ENCODE results near the gene NMNAT2. TPM values are rescaled to one million over a fixed set of nuclear protein-coding genes. Genes with fewer than 3 reads are reported as not detected.
A peak's percentile ranks its signal among the peaks of the same experiment; 100 is the strongest.

Gene NMNAT2
- total and polyA plus RNA-seq, 2 experiments from 2014 or later: 2.4 to 4.2 TPM

- H3K27me3 ChIP-seq (replicated peaks; ENCODE audit: insufficient read depth): peaks cover 76% of the 10 kb centered on the region
- no peaks in the 10 kb centered on the region for H3K79me2 ChIP-seq (ENCODE audit: insufficient read depth)
- no peaks in the 10 kb centered on the region for H3K36me3 ChIP-seq (ENCODE audit: low read depth)
- TF ChIP-seq EZH2phosphoT487 (IDR thresholded peaks at IDR 0.05; ENCODE audit: insufficient read depth, low read depth) (no peak), EZH2 (IDR thresholded peaks at IDR 0.05; ENCODE audit: insufficient read depth, poor library complexity, severe bottlenecking) (no peak)
- no peaks in the 10 kb centered on the region for H3K9me2 ChIP-seq (ENCODE audit: insufficient read depth)
- no peak overlapping the region for H3K4me3 ChIP-seq
- H2AFZ ChIP-seq: no peak overlapping the region
- DNase-seq: no peak
- peak overlapping the region; percentile 74 for H3K4me2 ChIP-seq (ENCODE audit: unreplicated experiment)
- H3K9me3 ChIP-seq (ENCODE audit: low read depth): no peaks in the 10 kb centered on the region
- H3K9ac ChIP-seq: no peak overlapping the region
- H4K20me1 ChIP-seq (ENCODE audit: insufficient read depth): no peaks in the 10 kb centered on the region
- no peaks in the 10 kb centered on the region for H3K4me1 ChIP-seq (ENCODE audit: insufficient read depth)
- WGBS, 2 experiments (ENCODE audit: low coverage in 1 of 2, low lambda C conversion rate in 2 of 2, missing lambda C conversion rate in 2 of 2): 57 to 63% methylated on average over 6 of the region's 6 CpGs
- no peak overlapping the region for H3K27ac ChIP-seq
- in situ Hi-C loops (cut with MboI): no loop called here
- no peaks in the 10 kb centered on the region for H3F3A ChIP-seq (ENCODE audit: insufficient read depth)
Observed at GRCh38 chr1:183418696-183419095, 516 bp upstream of the NMNAT2 start.

DNA sequence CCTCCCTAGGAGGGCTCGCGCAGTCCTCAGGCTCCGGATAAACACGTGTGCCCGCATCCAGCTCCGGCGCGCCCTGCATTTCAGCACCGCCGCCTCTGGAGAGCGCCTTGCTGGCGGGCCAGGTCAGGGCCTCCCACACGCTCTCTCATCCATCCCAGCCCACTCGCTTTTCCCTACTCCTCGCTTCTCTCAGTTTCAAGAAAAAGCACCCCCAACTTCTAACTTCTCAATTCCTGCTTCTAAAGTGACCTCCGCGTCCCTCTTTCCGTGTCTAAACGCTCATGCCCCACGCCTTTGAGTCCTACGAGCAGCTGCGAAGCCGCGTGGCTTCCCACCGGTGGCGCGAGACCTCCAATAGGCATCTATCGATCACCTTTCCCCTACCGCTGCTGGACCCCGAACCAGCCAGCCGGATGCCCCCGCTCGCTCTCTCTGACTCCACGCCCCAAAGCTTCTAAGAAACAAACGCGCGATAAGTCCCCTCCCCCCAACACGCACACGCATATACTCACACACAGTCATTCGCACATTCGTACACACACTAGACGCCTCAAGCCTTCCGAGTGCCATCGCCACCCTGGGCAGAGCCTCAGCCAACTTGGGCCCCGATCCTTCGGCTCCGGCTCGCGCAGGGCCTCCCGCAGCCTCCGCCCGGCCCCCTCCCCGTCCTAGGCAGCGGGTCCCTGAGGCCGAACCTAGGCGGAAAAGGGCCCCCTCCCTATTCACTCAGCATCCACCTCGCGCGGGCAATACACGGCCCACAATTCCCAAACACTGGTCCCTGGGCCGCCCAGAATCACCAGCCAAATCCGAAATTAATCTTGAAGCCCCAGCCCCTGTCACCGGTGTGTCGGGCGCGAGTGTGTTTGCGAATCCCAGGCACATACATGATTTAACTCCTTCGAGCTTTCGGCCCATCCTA lies 1.1 kb downstream of the NMNAT2 start:
- H3K9me3 ChIP-seq (ENCODE audit: low read depth): no peaks in the 10 kb centered on the region
- no peaks in the 10 kb centered on the region for H3K79me2 ChIP-seq (ENCODE audit: insufficient read depth)
- H3K9me2 ChIP-seq (ENCODE audit: insufficient read depth): no peaks in the 10 kb centered on the region
- H3K9ac ChIP-seq: no peak overlapping the region
- no peak overlapping the region for H3K27ac ChIP-seq
- no peaks in the 10 kb centered on the region for H3F3A ChIP-seq (ENCODE audit: insufficient read depth)
- 4% methylated on average over 66 to 68 of the region's 69 CpGs for WGBS, 2 experiments (ENCODE audit: low coverage in 1 of 2, low lambda C conversion rate in 2 of 2, missing lambda C conversion rate in 2 of 2)
- no peak overlapping the region for H2AFZ ChIP-seq
- TF ChIP-seq EZH2phosphoT487 (IDR thresholded peaks at IDR 0.05; ENCODE audit: insufficient read depth, low read depth) (no peak), EZH2 (IDR thresholded peaks at IDR 0.05; ENCODE audit: insufficient read depth, poor library complexity, severe bottlenecking) (peak; percentile 37)
- H3K4me3 ChIP-seq: peak overlapping the region; percentile 40
- H3K27me3 ChIP-seq (replicated peaks; ENCODE audit: insufficient read depth): peaks cover 69% of the 10 kb centered on the region
- H3K4me1 ChIP-seq (ENCODE audit: insufficient read depth): no peaks in the 10 kb centered on the region
- in situ Hi-C loops (cut with MboI): no loop called here
- H3K36me3 ChIP-seq (ENCODE audit: low read depth): no peaks in the 10 kb centered on the region
- peak; percentile 74 for DNase-seq
- no peaks in the 10 kb centered on the region for H4K20me1 ChIP-seq (ENCODE audit: insufficient read depth)
- peak overlapping the region; percentile 37 for H3K4me2 ChIP-seq (ENCODE audit: unreplicated experiment)

DNA sequence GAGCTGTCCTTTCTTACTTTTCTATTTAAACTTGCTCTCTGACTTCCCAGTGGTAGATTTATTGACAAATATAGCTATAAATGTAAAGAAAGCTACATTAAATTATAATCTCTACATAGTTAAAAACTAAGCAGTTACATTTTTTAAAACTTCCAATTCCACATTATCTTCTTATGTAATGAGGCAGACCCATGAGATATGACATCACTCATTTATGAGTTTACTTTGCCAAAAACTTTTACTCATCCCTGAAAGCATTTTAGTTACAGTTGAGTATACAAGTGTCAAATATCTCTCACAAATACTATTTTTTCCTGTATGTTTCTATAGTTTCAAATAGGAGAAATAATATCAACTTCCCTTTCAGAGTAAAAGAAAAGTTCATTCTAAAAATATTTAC lies 3.8 kb downstream of the NMNAT2 start:
- H3K4me2 ChIP-seq (ENCODE audit: unreplicated experiment): no peak overlapping the region
- no peaks in the 10 kb centered on the region for H3F3A ChIP-seq (ENCODE audit: insufficient read depth)
- DNase-seq: peak; percentile 11
- H3K9me2 ChIP-seq (ENCODE audit: insufficient read depth): no peaks in the 10 kb centered on the region
- no peak overlapping the region for H2AFZ ChIP-seq
- H4K20me1 ChIP-seq (ENCODE audit: insufficient read depth): no peaks in the 10 kb centered on the region
- in situ Hi-C loops (cut with MboI): no loop called here
- no peaks in the 10 kb centered on the region for H3K9me3 ChIP-seq (ENCODE audit: low read depth)
- H3K4me3 ChIP-seq: no peak overlapping the region
- no peaks in the 10 kb centered on the region for H3K36me3 ChIP-seq (ENCODE audit: low read depth)
- H3K79me2 ChIP-seq (ENCODE audit: insufficient read depth): no peaks in the 10 kb centered on the region
- no peak overlapping the region for H3K9ac ChIP-seq
- peaks cover 46% of the 10 kb centered on the region for H3K27me3 ChIP-seq (replicated peaks; ENCODE audit: insufficient read depth)
- H3K27ac ChIP-seq: no peak overlapping the region
- no peak for TF ChIP-seq EZH2 (IDR thresholded peaks at IDR 0.05; ENCODE audit: insufficient read depth, poor library complexity, severe bottlenecking)
- no peak for TF ChIP-seq EZH2phosphoT487 (IDR thresholded peaks at IDR 0.05; ENCODE audit: insufficient read depth, low read depth)
- H3K4me1 ChIP-seq (ENCODE audit: insufficient read depth): no peaks in the 10 kb centered on the region

- no peaks in the 10 kb centered on the region for H3K9me2 ChIP-seq (ENCODE audit: insufficient read depth)
- WGBS, 2 experiments (ENCODE audit: low coverage in 1 of 2, low lambda C conversion rate in 2 of 2, missing lambda C conversion rate in 2 of 2): 39 to 53% methylated on average over 2 of the region's 2 CpGs
- no peaks in the 10 kb centered on the region for H3K4me1 ChIP-seq (ENCODE audit: insufficient read depth)
- no peak overlapping the region for H2AFZ ChIP-seq
- H3F3A ChIP-seq (ENCODE audit: insufficient read depth): no peaks in the 10 kb centered on the region
- H3K4me2 ChIP-seq (ENCODE audit: unreplicated experiment): no peak overlapping the region
- DNase-seq: no peak
- H4K20me1 ChIP-seq (ENCODE audit: insufficient read depth): no peaks in the 10 kb centered on the region
- H3K36me3 ChIP-seq (ENCODE audit: low read depth): no peaks in the 10 kb centered on the region
- no peak overlapping the region for H3K4me3 ChIP-seq
- TF ChIP-seq EZH2phosphoT487 (IDR thresholded peaks at IDR 0.05; ENCODE audit: insufficient read depth, low read depth) (no peak), EZH2 (IDR thresholded peaks at IDR 0.05; ENCODE audit: insufficient read depth, poor library complexity, severe bottlenecking) (no peak)
- H3K27ac ChIP-seq: no peak overlapping the region
- H3K27me3 ChIP-seq (replicated peaks; ENCODE audit: insufficient read depth): peaks cover 22% of the 10 kb centered on the region
- no peak overlapping the region for H3K9ac ChIP-seq
- no peaks in the 10 kb centered on the region for H3K9me3 ChIP-seq (ENCODE audit: low read depth)
- no peaks in the 10 kb centered on the region for H3K79me2 ChIP-seq (ENCODE audit: insufficient read depth)
- in situ Hi-C loops (cut with MboI): no loop called here
Observed at GRCh38 chr1:183411091-183411490, 7.1 kb downstream of the NMNAT2 start.

Measured in GM23248 (cell line).